HG03432 (cell line): ENCODE measurements around the gene CLRN1.

ENCODE experiments used
- ATAC-seq: cut with Tn5 transposase; IDR thresholded peaks from one replicate; pipeline ENCODE4 v1.9.1; 2021; ENCODE audit warnings: mild to moderate bottlenecking, moderate library complexity; ENCODE audit not compliant: unreplicated experiment

CLRN1 gene

GRCh38 chr3:150878290-150878689 is 94.2 kb downstream of the CLRN1 start:
- ATAC-seq = no peak

- no peak for ATAC-seq
Measured at GRCh38 chr3:150877303-150877702, 95.2 kb downstream of the CLRN1 start.

- ATAC-seq = no peak
Measured at GRCh38 chr3:150876611-150877265, 95.8 kb downstream of the CLRN1 start.
